ENCODE measurements around the gene MPDZ.

Gene MPDZ

DNA sequence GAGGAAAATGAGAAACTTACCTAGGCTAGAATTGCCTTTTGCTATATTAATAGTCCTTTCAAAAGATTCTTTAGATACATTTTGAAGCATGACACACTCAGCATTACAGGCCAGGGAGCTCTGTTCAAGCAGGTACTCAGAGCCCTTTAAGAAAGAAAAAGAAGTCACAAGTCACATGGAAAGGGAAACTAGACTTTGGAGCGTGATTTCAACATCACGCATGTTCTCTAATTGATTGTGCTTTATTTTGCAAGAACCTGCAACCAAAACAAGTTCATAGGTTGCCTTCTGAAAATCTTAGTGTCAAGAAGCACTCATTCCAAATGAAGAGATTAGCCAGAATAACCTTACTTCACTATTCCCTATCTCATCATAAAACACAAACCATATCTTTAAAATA is 103.8 kb downstream of the MPDZ start:
- DNase-seq: no peak

DNA sequence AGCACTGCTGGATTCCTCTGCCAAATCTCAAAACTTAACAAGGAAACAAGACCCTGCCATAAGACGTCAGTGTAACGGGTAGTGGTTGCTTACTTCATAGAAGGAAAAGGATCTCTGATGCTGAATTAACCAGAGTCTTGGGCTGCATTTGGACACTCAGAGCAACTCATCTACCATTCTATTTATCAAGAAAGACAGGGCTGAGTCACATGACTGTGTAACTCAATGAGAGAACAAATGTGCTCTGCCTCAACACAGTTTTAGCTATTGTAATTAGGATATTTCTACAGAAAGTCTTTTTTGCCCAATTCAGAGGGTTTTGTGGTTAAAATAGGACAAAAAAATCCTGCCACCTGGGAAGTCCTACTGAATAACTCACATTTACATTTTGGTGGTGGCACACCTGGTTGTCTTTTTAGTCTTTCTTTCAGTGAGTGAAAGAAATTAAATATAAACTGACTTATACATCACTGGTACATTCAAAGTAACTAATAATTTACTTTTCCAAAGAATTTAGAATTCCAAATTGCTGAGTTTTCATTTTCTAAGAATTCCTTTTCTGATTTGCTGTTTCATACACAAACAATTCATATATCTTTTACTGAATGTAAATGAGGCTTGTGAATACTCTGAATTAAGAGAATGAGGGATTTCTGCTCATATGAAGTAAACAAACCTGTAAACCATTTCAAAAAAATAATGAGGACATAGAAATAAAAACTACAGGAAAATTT is 104.4 kb downstream of the MPDZ start:
- DNase-seq: no peak

DNA sequence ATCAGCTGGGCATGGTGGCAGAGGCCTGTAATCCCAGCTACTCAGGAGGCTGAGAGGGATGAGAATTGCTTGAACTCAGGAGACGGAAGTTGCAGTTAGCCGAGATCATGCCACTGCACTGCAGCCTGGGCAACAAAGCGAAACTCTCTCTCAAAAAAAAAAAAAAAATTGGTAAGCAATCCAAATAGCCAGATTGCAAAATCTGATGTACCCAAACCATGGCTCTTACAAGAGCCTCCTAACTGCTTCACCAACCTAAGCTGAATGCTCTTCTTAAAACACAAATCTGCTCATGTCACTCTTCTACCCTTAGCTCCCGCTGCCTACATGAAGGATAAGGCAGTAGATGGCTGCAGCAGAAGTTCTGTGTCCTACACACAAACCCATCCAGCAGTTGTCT is 105.9 kb downstream of the MPDZ start:
- no peak for DNase-seq

DNA sequence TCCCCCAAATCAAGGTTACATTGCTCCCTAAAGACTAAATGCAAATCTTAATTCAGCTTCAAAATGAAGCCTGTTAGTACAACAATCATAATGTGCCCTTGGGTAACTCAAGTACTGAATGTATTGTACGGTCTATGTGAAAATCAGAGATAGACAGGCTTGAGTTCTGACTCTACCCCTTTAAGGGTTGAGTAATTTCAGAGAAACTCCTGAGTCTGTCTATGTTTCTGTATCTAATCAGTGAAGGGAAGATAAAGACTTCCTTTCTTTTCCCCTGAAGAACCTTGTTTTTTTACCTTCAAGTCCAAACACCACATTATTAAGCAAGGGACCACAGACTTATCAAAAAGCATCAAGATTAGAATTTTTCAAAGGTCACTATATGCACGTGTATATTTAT is 108.2 kb downstream of the MPDZ start:
- no peak for DNase-seq

DNA sequence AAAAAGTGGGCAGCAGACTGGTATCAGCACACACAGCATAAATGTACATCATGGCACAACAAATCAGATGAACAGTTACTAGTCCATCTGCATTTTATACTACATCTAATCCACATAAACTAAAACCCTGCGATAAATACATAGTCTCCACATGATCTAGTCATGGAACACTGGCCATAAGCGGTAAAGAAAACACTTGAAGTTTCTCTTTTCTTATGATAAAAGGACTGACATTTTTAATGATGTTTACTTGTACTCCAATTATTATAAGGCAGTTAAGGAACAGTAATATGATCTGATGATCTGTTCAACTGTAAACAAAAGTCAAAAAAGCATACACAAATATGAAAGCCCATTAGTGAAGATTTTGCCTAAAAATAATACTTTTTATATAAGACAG is 112.5 kb downstream of the MPDZ start:
- peak; percentile 68 for DNase-seq

DNA sequence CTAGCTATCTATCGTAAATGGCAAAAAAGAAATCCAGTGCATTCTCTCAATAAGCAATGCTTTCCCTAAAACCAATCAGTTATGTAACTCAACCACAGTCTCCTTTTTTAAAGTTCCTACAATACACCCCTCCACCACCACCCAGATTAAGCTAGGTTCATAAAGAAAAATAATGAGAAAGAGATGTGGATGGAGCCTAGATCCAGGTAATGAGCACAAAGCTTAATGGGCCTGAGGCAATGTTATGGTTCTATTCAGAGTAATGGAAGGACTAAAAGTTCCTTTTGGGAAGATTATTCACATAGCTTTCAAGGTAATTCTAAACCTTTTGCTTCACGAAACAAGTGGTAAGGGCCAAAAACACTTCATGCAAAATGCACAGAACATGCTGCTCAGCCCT is 113.5 kb downstream of the MPDZ start:
- DNase-seq: no peak

DNA sequence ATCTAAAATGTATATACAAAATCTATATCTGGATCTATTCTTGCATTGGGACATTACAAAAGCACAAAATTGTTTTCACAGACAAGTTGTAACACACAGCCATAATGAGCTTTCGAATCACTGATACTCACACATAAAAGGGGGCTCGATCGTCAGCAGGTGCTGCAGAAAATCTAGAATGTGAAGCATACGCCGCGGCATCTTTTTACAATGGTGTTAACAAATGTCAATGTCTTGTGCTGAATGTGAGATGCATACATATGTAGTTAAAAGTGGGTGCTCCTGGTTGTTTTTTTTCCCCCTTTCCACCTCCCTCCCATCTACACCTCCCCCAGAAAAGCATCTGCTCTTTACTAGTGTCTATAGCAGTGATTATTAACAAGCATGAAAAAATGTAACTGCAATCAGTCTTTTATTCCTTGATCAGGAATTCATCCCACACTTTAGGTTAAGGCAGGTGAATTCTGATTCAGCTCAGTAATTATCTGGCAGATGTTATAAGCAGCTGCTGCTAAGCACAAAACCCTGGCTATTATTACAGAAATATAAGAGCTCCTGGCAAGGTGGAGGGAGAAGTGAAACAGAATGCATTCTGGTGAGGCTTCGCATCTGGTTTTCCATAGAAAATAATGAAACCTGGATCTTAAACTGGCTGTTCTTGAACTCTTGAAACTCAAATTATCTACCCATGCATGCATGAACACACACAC is 114.1 kb downstream of the MPDZ start:
- no peak for DNase-seq

DNA sequence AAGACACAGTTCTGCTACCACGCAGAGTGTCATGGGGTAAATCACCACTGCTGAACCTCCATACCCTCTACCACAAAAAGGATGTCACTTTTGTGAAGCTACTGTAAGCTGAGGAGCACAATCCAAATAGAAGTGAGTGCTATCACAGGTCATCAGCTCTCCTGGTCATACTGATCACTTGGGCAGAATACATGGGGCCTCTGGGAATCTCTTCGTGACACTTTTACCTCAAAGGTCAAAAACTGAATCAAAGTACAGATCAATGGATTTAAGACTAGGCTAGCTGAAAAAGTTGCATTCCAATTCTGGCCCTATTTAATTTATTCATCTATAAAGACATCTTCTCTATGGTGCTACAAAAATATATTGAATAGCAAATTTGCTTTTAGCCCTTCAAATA is 115.5 kb downstream of the MPDZ start:
- no peak for DNase-seq

DNA sequence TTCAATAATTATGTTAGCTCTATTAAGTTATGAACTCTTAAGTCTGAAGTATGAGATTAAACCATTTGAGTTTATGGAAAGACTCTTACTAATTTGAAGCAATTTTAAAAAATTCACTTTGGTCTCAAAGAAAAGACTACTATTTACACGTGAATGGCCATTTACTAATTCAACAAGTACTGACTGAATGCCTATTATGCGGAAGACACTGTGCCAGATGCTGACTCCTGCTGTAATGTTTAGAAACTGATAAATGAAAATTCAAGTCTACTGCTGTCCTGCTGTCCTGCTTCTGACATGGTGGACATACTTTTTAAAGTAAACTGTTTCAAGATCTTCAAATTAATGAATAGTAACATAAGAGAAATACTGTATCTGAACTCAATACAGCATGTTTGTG is 116.2 kb downstream of the MPDZ start:
- no peak for DNase-seq

DNA sequence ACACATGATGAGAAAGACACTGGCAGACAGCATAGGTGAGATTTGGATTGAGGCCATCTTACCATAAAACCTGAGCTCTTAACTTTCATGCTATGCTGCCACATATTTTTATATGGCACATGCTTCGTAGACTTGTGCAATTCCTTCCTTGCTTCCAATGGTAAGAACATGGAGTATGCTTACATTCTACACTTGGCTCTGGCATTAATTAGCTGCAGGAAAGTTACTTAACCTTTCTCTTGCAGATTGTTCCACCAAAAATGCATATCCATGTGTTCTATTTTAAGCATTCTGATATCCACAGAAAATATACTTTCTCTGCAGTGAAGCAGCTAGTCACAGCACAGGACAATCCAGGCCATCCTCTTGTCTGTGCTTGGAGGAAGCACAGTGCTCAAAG is 119.4 kb downstream of the MPDZ start:
- DNase-seq: no peak

DNA sequence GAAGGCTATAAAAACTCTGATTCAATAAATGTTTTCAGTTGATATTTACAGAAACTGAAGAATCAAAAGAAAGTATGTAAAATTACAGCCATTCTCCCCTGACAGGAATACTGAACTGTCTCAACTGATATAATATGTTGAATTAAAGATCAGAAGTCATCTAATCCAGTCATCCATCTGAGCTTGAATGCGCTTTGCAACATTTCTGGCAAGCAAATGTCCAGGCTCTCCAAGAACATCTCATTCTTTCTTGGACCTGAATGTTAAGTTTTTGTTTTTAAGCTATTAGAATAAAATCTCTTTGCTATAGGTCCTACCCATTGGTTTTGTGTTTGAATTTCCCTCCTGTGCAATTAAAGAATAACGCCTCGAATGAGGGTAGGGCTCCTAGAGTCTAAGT is 120.5 kb downstream of the MPDZ start:
- no peak for DNase-seq

DNA sequence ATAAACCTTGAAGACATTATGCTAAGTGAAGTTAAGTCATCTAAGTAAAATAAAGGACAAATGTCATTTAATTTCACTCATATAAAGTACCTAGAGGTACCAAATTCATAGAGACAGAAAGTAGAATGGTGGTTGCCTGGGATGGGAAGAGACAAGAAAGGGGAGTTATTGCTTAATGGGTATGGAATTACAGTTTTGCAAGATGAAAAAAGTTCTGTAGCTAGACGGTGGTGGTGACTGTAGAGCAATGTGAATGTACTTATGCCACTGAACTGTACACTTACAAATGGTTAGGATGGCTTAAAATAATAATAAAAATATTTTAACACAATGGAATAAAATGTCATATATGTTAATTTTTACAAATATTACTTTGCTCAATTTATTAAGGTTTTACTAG is 128.0 kb downstream of the MPDZ start:
- no peak for DNase-seq

DNA sequence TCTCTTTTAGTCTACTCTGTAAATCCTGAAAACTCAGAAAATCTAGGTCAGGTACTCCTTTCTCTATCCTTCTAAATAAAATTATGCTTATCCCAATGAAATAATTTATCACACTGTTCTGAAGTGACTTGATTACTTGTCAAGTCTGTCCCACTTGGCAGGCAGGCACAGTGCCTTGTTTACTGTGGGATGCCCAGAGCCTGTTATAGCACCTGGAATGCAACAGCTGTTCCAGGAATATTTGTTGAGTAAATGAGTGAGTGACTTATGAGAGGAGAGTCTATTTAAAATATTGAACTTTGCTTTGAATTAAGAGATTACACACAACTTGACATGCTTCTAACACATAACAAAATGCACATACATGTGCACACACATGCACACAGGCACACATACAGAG is 130.0 kb downstream of the MPDZ start:
- DNase-seq: no peak

DNA sequence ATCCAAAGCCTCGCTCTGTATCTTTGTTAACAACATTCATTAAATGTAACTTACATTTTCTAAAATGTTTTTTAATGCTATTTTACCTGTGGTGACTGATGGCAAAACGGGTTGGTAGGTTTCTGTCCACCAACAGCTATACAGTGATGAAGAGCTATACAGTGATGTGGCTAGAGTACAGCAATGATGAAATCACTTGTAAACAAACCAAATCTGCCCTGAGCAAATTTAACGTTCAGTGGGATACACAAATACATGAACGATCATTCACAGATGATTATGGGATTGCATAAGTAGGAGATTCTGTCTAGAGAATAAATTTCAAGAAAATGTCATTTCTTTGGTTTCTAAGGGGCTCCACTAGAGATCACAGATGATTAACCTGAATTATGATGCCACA is 132.7 kb downstream of the MPDZ start:
- DNase-seq: no peak

DNA sequence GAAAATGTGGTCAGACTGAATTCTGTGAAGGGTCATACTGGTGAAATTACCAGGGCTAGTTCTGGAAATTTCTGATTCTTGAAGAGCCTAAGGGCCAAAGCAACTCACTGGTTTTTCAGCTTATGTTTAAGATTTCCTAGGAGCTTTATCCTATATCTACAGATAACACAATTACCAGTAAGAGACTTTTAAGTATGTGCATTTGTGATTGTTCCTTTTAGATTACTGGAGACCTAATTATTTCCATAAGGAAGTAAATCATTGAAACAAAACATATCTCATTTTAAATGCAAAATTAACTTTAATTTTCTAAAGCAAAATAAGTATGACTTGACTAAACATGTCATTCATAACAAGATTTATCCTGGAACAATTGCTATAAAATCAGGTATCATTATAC is 134.2 kb downstream of the MPDZ start:
- no peak for DNase-seq

DNA sequence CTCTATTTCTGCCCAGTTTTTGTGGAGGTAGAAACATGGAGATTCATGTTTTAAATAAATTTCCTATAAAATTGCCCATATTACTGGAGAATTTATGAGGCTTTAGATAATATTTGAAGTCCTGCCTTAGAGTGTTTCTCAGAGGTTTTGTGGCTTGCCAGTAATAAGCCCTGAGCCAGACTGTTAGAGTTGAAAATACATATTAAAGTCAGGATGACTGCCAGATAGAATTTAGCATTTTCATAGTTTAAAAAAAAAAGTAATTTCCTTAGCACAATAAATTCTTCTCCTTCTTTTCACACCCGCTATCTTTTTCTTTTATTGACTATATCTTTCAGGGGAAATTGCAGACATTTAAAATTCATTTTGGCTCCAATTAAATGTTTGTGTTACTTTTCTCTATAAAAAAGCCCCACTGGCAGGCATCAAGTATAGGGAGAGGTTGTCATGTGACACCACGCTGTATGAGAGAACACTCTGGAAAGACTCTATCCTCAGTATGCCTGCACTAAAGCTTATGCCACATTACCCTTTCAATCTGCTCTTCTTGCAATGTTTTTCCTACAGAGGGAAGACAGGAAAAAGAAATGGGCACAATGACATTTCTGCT is 135.2 kb downstream of the MPDZ start:
- DNase-seq: no peak

DNA sequence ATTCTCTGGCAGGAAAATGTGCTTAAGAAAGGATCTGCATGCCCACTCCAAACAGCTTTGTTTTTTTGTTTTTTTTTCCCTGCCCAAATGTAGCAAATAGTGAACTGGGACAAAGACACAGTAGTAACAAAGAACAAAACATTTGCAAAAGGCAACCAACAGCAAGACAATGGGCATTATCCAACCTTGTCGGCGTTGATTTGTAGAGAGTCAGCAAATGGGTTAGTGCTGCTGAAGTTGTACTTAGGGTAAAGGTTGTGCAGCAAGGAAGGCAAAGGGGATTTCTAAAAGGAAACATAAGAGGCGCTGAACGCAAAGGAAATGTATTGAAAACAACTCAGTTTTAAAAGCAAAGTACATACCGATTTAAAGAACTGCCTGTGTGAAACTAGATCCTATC is 136.2 kb downstream of the MPDZ start:
- DNase-seq: no peak

DNA sequence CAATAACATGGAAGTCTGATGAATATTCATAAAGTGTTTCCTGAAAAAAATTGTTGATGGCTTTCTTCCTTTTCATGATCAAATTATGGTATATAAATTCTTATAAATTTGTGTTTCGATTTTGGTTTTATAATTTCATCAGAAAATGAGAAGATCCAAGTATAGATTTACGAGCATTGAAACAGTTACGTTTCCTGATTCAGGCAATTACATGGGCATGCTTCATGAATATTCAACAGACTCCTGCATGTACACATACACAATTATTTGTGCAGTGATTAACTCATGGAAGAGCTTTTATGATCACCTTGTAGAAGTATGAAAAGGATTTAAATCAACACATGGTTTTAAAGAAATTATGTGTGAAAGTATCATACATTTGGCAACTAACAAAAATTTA is 136.7 kb downstream of the MPDZ start:
- no peak for DNase-seq

DNA sequence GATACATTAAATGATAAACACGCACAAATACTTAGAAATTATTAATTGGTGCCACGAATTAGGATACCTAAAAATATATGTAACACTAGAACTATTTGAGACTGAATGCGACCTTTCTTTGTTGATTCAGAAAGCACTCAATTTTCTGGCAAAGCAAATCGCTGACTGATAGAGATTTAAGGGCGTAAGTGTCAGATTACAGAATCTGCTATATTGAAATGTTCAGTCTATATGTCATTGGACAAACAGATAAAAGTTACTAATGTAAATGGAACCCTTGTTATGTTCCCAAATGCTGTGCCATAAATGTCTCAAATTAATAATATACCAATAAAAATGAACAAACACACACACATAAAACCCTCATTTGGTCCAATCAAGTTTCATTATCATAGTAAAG is 137.9 kb downstream of the MPDZ start:
- no peak for DNase-seq

DNA sequence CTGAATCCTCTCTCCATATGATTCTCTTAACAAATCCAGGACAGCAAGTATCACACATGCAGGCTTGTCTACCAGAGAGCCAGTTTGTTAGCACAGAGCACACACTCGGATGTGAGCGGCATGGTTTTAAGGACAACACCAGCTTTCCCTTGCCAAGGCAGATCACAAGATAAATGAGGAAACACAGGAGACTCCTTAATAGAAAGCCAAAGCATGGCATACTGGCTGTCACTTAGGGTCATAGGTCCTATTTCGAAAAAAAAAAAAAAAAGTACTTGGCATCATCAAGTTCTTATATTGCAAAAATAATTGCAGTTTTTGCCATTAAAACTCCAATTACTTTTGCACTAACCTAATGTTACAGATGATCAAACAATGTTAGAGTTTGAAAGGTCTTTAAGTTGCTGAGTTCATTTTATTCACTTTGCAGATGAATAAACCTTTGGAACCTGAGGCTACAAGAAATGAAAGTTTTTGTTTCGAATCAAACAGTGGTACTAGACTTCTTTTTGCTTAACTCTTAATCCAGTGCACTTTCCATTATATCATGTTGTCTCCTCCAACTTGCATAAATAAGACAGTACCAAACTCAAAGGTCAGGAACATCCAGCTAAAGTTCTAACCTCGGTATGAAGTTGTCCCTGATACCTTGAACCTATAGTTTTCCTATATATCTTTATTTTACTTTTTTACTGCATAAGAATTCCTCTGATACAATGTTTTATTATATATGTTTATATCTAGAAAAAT is 138.5 kb downstream of the MPDZ start:
- DNase-seq: no peak

DNA sequence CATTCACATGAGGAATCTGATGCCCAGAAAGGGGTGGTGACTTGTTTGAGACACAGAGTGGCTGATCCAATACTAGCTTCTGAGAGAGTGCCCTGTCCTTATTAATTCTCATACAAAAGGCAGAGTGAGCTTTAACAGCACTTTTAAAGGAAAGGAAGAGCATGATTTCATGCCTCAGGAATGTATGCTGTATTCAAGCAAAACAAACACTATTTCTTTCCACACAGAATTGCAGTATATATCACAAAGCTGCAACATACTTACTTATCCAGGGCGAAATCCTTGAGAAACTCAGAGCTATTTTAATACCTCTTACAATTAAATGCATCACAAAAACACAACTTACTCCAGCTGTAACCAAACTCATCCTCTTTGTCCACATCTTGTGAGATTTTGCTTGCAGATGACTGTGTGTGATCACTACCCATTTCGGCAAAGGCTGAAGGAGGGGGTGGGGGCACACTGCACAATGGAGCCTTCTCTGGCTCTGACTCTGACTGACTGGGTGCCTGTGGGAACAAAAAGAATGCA is 139.8 kb downstream of the MPDZ start:
- no peak for DNase-seq

DNA sequence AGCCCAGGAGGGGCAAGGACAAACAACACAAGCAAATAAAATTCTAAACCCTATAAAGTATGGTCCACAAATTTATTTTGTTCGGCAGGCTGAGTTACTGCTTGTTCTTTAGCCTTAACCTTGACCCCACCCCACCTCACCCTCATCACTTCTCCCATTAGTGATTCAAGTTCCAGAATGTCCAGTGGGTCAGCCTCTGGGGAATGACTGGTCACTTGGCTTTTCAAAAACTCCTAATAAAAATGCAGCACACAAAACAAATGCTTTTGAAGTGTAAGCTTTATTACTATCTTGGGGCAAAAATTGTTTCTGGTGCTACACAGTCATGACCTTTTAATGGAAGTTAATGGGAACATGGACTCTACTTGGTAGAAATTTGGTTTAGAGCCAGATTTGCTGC is 142.1 kb downstream of the MPDZ start:
- DNase-seq: no peak

DNA sequence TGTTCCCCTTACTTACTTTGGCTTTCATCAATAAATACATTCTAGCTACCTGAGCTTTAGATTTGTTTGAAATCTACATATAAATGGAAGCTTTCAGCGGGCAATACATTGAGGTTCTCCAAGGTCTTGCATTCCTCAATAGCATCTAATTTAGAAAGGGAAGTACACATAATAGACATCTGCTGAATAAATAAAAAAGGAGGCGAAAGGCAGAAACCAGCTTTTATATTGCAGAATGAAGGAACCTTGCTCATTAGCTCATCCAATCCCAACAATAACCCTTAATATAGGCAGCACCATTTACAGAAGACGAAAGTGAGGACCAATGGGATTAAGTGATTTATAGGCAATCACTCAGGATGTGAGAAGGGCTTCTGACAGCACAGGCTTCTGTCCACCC is 147.5 kb downstream of the MPDZ start:
- no peak for DNase-seq

DNA sequence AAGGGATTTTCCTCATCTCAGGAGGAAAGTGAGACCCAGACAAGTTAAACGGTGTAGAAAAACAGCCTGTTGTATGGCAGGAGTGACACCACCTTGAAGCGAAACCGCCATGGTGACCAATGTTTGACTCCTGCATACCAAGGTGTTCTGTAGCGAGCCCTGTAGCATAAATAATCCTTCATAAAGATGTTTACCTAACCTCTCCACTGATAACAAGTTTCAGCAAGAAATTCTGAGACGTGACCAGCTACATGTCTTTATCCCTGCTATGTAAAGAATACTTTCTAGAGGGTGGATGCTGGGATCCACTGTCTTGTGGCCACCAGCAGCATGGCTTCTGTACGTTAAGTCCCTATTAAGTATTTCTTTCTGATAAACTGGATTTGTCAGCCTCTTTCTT is 148.1 kb downstream of the MPDZ start:
- DNase-seq: no peak

Measured in NCI-H345 (cell line).